HG03354 (cell line): ENCODE measurements around the gene FOXN3.
A peak's percentile ranks its signal among the peaks of the same experiment; 100 is the strongest.

Experiments used
- ATAC-seq: cut with Tn5 transposase; IDR thresholded peaks from one replicate; pipeline ENCODE4 v1.9.1; 2021; ENCODE audit warnings: mild to moderate bottlenecking; ENCODE audit not compliant: unreplicated experiment, poor library complexity, severe bottlenecking

Gene FOXN3

GRCh38 chr14:89417091-89417464 lies at the start of gene FOXN3:
Gene FOXN3, minus strand, starts transcription at chr14:89417233. Its CDS starts 4,757 bp downstream, at chr14:89412476.
- ATAC-seq = peak; percentile 47

- ATAC-seq = no peak
These were observed 49.5 kb upstream of the FOXN3 start for GRCh38 chr14:89466484-89466883.

- no peak for ATAC-seq
These were observed 48.8 kb upstream of the FOXN3 start for GRCh38 chr14:89465876-89466275.

GRCh38 chr14:89461256-89461655 lies 44.2 kb upstream of the FOXN3 start:
- no peak for ATAC-seq

- no peak for ATAC-seq
These were observed 41.8 kb upstream of the FOXN3 start for GRCh38 chr14:89458713-89459420.

- ATAC-seq = no peak
These were observed 40.0 kb upstream of the FOXN3 start for GRCh38 chr14:89457007-89457406.

GRCh38 chr14:89455412-89455811 lies 38.4 kb upstream of the FOXN3 start:
- no peak for ATAC-seq

- ATAC-seq = no peak
These were observed 38.0 kb upstream of the FOXN3 start for GRCh38 chr14:89454996-89455395.

- ATAC-seq = no peak
These were observed 35.2 kb upstream of the FOXN3 start for GRCh38 chr14:89452281-89452680.

- no peak for ATAC-seq
These were observed 34.2 kb upstream of the FOXN3 start for GRCh38 chr14:89451229-89451628.

- no peak for ATAC-seq
These were observed 30.3 kb upstream of the FOXN3 start for GRCh38 chr14:89447182-89447944.

GRCh38 chr14:89445273-89445973 lies 28.4 kb upstream of the FOXN3 start:
- ATAC-seq = peak; percentile 60

GRCh38 chr14:89444516-89445125 lies 27.6 kb upstream of the FOXN3 start:
- no peak for ATAC-seq

GRCh38 chr14:89444044-89444443 lies 27.0 kb upstream of the FOXN3 start:
- ATAC-seq = no peak

- ATAC-seq = no peak
These were observed 26.1 kb upstream of the FOXN3 start for GRCh38 chr14:89443042-89443629.

- ATAC-seq = no peak
These were observed 25.2 kb upstream of the FOXN3 start for GRCh38 chr14:89442280-89442679.

GRCh38 chr14:89440986-89441909 lies 24.2 kb upstream of the FOXN3 start:
- ATAC-seq = no peak

GRCh38 chr14:89435892-89436656 lies 19.0 kb upstream of the FOXN3 start:
- ATAC-seq = no peak
